ENCODE measurements around the gene RANBP3.
"Not testable (repeated sequence)": the region's sequence is repeated elsewhere in the genome, so short reads cannot be mapped to it uniquely, and the experiment has no call there.

RANBP3 gene

GRCh38 chr19:5991244-5991838 is 13.4 kb upstream of the RANBP3 start:
- no peak overlapping the region for H3K27ac ChIP-seq
- TF ChIP-seq, protein P1, sequence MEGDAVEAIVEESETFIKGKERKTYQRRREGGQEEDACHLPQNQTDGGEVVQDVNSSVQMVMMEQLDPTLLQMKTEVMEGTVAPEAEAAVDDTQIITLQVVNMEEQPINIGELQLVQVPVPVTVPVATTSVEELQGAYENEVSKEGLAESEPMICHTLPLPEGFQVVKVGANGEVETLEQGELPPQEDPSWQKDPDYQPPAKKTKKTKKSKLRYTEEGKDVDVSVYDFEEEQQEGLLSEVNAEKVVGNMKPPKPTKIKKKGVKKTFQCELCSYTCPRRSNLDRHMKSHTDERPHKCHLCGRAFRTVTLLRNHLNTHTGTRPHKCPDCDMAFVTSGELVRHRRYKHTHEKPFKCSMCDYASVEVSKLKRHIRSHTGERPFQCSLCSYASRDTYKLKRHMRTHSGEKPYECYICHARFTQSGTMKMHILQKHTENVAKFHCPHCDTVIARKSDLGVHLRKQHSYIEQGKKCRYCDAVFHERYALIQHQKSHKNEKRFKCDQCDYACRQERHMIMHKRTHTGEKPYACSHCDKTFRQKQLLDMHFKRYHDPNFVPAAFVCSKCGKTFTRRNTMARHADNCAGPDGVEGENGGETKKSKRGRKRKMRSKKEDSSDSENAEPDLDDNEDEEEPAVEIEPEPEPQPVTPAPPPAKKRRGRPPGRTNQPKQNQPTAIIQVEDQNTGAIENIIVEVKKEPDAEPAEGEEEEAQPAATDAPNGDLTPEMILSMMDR (IDR thresholded peaks at IDR 0.05): no peak
- no peak for TF ChIP-seq ZFX (IDR thresholded peaks at IDR 0.05; ENCODE audit: borderline replicate concordance)

DNA sequence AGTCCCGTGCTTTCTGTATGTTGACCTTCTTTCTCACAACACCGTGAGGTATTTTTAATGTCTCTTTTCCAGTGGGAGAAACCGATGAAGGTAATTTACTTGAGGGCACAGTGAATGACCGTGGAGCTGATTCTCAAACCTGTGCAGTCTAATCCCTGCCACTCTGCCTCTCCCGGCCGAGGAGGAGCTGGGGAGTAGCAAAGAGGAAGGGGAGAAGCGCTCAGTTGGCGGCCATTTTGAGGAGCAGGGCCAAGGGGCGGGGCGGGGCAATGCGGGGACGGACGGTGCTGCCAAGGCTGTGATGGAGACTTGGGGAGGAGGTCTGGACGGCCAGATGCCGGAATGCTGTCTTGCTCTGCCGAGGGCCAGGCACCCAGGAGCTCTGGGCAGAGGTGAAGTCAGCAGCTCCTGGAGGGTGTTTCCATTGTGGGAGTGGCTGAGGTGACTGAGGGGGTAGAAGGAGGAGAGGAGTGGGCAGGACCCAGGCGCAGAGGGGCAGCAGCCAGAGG is 12.4 kb upstream of the RANBP3 start:
- no peak overlapping the region for H3K27ac ChIP-seq
- TF ChIP-seq, protein P1 (IDR thresholded peaks at IDR 0.05): no peak
- TF ChIP-seq ZFX (IDR thresholded peaks at IDR 0.05; ENCODE audit: borderline replicate concordance): no peak

GRCh38 chr19:5989388-5990074 is 11.6 kb upstream of the RANBP3 start:
- no peak for TF ChIP-seq ZFX (IDR thresholded peaks at IDR 0.05; ENCODE audit: borderline replicate concordance)
- TF ChIP-seq, protein P1 (IDR thresholded peaks at IDR 0.05): no peak
- H3K27ac ChIP-seq: no peak overlapping the region

DNA sequence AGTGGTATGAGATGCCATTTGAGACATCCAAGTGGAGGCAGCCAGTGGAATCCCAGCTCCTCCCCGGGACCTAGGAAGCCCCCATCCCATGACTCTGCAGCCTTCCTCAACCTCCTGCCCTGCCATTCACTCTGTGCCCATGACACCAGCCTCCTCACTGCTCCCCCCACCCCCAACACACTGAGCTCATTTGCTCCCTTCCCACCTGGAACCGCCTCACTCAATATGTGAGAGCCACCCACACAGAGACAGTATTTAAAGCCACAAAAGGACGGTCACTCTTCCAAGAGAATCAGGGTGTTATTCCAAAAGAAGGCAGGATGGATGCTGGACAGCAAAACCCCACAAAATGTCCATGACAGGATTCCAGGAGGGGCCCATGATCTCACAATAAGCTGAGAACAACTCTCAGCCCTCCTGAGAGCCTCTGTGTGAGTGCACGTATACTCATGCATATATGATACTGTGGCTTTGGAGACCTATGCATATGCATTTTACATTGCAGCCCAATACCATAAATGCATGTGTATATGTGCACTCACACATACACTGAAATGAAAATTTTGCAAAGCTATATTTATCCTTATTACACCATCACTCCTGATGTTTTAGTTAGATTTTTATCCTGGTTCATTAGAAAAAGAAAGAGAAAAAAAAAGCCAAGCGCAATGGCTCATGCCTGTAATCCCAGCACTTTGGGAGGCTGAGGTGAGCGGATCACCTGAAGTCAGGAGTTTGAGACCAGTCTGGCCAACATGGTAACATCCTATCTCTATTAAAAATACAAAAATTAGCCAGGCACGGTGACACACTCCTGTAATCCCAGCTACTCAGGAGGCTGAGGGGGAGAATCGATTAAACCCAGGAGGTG is 10.8 kb upstream of the RANBP3 start:
- H3K27ac ChIP-seq: no peak overlapping the region
- TF ChIP-seq, protein P1 (IDR thresholded peaks at IDR 0.05): no peak
- TF ChIP-seq ZFX (IDR thresholded peaks at IDR 0.05; ENCODE audit: borderline replicate concordance): no peak

- TF ChIP-seq, protein P1 (IDR thresholded peaks at IDR 0.05): peak; percentile 92
- TF ChIP-seq ZFX (IDR thresholded peaks at IDR 0.05; ENCODE audit: borderline replicate concordance): no peak
Measured at GRCh38 chr19:5987077-5987818, 9.3 kb upstream of the RANBP3 start.

GRCh38 chr19:5985837-5986236 is 7.9 kb upstream of the RANBP3 start:
- H3K27ac ChIP-seq: not testable (repeated sequence)

More at GRCh38 chr19:5987077-5987818, 9.3 kb upstream of the RANBP3 start:
- H3K27ac ChIP-seq: no peak overlapping the region
